NCI-H1105 treated with DMSO at 0.1 percent for 48 hours (cell line): ENCODE data around the gene SWSAP1.

Experiments used
- DNase-seq: peaks from one replicate; lab custom pipeline; 2025; lab: John Stamatoyannopoulos, UW

Gene SWSAP1

DNA sequence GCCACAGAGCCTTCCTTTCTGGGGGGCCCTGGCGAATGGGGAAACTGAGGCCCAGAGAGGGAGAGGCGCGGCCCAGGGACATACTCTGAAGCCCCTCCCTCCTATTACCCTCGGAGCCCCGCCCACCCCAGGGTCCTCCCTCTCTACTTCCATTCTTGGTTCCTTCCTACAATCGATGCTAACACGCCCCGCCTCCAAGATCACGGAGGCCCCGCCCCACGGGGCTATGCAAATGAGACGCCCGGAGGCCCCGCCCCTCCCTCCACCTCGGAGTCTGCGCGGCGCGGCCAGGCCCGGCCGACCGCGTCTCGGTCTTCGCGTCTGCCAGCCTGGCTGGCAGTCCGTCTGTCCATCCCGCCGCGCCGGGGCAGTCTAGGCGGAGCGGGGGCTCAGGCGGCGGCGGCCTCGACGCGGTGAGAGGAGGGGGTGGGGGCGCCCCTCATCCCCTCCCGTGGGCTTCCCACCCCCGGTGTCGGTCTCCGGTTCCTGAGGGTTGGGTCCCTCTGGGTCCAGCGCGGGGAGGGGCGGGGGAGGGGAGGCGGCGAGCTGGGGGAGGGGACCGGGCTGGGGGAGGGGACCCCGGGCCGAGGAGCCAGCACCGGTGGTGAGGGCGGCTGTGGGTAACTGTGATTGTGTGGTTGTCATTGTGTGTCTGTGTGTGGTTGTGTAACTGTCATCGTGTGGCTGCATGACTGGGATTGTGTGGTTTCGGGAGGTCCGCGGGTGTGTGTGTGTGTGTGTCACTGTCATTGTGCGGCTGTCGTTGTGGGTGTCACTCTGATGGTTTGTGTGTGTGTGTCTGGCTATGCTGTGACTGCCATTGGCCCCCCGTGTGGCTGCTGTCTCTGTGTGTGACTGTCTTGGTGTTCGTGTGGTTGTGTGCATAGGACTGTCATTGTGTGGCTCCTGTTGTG lies 19.0 kb upstream of the SWSAP1 start, which contains the start of gene PLPPR2:
Gene PLPPR2 (plus strand): TSS at position 273 of the 914 bp plus-strand sequence. CDS start 2,242 bp downstream, outside the sequence.
- peak; percentile 55 for DNase-seq

DNA sequence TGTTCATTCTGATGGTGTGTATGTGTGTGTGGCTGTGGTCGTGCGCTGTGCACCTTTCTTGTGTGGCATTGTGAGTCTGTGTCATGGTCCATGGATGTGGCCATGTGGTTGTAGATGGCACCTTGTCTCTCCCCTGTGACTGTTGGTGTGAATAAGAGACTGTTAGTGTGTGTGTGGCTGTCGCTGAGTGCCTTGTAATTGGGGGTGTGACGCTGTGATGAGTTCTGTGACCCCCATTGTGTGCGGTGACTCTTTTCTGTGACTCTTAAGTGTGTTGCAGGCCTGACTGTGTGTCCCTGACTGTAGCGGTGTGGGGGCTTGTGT lies 18.4 kb upstream of the SWSAP1 start:
- no peak for DNase-seq

DNA sequence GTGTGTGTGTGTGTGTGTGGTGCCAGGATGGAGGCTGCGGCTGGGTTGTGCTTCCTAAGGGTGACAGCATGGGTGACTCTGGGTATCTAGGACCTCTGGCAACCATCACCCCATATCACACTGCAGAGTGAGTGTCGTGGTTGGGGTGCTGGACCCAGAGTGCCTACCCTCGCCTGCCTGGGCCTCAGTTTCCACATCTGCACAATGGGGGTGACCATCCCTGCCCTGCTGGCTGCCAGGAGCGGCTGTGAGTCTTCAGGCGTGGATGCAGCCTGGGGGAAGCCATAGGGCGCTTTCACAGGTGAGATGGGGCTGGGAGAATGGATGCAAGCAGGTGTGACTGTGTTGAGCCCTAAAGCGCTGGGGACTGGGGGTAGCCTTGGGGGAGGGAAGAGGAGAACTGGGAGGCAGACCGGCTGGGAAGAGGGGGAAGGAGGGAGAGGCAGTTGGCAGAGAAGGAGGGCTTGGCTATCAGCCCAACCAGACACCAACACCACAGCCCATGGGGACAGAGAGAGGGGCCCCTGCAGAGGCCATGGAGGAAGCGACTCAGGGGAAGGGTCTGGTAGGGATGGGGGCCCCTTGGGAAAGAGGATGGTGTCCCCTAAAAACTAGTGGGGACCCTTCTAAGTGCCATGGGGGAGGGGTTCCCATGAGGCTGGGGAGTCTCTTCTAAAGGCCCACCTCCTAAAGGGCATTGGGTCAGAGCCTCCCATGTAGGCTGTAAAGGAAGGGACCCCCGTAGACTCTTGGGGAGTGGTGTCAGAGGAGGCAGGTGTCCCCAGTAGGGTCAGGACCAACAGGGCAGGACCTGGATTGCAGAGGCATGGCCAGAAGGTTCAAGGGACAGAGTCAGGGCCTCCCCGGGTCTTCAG lies 17.6 kb upstream of the SWSAP1 start:
- peak; percentile 21 for DNase-seq

DNA sequence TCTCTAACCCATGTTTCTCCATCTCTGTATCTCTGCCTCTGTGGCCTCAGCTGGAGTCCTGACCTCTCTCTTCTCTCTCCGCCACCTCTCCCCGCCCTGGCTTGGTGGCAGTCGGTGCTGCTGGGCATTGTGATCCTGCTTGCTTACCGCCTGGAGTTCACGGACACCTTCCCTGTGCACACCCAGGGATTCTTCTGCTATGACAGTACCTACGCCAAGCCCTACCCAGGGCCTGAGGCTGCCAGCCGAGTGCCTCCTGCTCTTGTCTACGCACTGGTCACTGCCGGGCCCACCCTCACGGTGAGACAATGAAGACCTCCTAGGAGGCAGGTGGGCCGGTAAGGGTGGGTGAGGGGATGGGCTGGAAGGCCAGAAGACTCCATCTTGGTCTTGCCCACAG lies 15.0 kb upstream of the SWSAP1 start:
- DNase-seq = no peak

DNA sequence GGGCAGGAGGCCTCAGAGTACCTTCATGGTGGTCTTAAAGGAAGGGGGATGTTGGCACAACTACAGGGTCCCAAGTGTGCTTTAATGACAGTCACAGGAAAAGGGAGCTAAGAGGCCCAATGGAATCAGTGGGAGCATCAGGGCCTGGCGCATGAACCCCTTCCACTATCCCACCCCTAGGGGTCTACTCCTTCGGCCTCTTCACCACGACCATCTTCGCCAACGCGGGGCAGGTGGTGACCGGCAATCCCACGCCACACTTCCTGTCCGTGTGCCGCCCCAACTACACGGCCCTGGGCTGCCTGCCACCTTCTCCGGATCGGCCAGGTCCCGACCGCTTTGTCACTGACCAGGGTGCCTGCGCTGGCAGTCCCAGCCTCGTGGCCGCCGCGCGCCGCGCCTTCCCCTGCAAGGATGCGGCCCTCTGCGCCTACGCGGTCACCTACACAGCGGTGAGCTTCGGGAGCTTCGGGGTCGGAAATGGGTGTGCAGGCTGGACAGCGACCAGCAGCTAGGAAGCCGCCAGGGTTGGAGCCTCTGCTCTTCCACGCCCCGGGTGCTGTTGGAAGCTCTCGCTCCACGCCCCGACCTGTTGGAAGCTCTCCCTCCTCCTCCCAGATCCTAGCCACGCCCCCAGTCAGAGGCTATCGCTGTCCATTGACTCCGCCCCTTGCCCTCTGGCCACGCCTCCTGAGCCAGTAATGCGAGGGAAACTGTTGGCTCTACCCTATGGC lies 13.3 kb upstream of the SWSAP1 start:
- no peak for DNase-seq

DNA sequence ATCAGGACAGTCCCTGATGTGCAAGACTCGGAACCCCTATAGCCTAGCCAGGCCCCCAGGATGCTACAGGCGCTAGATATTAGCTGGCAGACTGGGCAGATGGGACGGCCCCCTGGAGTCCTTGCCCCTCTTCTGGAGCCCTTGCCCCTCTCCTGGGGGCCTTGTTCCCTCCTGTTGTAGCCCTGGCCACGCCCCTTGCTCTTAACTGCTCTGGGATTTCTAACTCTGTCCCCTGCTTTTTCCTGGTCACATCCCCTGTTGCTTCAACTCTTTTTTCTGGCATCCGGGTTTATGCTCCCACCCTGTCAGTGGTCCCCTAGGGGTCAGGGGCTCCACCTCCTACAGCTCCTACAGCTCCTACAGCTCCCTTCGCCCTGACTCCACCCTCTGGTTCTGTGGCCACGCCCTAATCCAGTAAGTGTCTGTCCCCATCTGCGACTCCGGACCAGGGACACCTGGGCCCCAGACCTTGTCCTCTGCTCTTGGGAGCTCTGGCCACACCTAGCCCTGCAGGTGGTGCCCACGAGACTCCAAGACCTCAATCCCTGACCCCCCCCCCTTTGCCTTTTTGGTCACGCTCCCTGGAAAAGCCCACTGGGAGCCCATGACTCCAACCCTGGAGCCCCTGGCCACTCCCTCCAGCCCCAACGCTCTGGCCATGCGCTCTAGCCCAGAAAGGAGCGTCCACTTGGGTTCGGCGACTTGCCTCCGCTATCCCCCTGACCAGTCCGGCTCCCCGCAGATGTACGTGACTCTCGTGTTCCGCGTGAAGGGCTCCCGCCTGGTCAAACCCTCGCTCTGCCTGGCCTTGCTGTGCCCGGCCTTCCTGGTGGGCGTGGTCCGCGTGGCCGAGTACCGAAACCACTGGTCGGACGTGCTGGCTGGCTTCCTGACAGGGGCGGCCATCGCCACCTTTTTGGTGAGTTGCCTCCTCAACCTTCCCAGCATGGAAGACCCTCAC lies 12.4 kb upstream of the SWSAP1 start:
- DNase-seq = no peak

DNA sequence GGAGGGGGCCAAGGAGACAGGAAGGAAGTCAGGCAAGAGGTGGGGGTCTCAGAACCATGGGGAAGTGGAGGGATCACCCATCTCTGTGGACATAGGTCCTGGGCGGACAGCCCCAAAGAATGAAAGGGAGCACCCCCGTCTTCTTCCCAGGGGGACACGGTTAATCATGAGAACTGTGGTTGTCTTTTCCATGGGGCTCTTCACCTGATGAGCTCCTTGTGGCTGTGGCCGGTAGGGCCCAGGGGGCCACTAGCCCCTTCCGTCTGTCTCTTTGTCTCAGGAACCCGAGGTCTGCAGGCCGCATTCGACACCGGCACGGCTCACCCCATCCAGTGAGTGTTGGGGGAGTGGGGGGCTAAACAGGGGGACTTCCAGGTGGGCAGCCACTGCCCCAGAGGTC lies 10.6 kb upstream of the SWSAP1 start:
- DNase-seq = no peak

DNA sequence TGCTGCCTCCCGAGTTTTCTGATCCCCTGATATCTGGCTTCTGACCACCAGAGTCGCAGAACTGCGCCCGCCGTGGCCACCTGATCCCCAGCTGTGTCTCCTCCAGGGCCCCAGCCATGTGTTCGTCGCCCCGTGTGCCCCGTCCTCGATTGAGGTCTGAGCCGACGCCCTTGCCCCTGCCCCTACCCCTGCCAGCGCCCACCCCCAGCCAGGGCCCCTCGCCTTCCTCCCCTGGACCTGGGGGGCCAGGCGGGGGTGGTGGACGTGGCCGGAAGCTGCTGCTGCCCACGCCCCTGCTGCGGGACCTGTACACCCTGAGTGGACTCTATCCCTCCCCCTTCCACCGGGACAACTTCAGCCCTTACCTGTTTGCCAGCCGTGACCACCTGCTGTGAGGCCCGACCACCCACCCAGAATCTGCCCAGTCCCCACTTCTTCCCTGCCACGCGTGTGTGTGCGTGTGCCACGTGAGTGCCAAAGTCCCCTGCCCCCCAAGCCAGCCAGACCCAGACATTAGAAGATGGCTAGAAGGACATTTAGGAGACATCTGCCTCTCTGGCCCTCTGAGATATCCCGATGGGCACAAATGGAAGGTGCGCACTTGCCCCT lies 10.1 kb upstream of the SWSAP1 start:
- DNase-seq = no peak

DNA sequence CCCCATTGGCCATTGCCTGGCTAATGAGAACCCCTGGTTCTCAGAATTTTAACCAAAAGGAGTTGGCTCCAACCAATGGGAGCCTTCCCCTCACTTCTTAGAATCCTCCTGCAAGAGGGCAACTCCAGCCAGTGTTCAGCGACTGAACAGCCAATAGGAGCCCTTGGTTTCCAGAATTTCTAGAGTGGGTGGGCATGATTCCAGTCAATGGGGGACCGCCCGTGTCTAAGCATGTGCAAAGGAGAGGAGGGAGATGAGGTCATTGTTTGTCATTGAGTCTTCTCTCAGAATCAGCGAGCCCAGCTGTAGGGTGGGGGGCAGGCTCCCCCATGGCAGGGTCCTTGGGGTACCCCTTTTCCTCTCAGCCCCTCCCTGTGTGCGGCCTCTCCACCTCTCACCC lies 9.5 kb upstream of the SWSAP1 start:
- no peak for DNase-seq

DNA sequence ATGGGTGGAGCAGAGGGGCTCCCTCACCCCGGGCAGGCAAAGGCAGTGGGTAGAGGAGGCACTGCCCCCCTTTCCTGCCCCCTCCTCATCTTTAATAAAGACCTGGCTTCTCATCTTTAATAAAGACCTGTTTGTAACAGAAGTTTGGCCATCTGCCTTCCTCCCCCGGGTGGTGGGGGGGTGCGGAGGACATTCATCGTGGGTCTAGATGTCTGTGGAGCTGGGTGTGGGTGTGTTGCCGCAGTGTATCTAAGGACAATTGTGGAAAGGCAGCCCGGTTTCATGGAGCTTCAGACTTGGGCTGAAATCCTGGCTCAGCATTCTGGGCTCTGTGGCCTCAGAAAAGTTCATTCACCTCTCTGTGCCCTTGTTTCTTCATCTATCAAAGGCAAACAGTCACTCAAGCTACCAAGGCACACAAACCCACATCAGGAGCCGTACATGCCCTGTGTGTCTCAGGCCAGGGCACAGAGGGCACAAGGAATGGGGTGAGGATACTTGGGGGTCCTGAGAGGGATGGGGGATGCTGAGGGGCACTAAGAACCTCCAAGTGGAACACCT lies 8.8 kb upstream of the SWSAP1 start:
- DNase-seq = no peak

DNA sequence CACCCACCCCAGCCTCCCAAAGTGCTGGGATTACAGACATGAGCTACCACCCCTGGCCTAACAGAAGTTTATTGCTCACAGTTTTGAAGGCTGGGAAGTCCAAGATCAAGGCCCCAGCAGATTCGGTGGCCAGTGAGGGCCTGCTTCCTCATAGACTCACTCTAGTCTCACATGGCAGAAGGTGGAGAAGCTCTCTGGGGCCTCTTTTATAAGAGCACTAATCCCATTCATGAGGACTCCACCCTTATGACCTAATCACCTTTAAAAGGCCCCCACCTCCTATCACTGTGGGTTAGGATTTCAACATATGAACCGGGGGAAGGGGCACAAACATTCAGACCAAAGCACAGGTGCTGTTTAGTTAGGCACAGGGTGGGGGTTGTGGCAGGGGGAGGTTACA lies 6.9 kb upstream of the SWSAP1 start:
- DNase-seq = no peak

DNA sequence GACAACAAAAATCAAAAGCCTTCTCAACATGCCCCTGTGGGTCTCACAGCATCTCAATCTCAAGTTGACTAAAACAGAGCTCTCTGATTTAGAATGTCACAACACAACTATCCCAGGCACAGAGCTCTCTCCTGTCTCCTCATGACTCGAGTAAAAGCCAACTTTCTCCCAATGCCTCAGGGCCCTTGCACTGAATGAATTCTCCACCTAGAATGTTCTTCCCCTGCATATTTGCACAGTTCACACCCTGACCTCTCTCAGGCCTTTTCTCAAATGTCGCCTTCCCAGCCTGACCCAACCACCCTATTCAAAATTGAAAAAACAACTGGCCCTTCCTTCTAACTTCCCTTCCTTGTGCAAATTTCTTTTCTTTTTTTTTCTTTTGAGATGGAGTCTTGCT lies 3.7 kb upstream of the SWSAP1 start:
- DNase-seq = no peak

DNA sequence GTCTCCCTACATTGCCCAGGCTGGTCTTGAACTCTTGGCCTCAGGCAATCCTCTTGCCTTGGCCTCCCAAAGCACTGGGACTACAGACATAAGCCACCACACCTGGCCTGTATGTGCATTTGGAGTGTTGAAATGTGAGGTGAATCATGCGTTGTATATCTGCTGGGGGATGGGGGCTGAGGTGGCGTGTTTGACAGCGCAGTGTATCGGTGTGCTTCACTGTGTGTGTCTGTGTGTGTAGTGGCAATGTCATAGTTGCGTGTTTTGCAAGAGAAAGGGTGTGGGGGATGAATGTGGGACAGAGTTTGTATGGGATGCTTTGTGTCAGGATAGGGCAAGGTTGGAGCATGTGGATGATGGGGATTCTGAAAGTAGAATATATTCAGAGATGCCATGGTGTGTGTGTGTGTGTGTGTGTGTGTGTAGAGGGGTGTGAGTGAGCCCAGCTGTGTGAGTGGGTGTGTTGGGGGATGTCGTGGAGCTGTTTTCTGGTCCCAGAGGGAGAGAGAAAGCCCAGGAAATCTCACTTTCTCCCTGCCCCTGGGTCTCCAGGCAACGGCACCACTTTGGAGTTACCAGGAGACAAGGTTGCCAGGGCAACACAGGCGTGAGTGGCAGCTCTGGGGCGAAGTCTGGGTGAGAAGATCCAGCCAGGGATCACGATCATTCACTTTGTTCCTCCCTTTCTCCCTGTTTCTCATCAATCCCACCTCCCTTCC lies 1.1 kb upstream of the SWSAP1 start:
- peak; percentile 95 for DNase-seq

DNA sequence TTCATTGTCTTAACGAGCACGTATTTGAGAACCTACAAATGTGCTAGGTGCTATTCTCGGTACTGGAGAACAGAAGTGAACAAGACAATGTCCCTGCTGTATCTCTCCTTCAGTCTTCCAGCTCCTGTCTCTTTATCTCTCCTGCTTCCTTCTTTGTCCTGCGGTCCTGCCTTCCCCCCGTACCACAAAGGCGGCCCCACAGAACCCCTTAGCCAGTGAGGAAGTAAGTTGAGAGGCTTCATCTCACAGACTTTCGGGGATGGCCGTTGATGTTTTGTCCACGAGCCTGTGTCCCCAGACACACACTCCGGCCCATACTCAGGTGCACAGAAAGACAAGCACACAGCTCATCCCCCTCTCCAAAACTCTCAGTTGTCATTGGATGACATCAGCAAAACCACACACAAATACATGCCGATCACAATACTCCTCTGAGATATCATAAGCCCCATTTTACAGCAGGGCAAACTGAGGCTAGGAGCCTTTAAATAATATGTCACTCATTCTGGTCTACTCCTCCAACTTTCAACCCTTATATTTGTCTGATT lies 507 bp upstream of the SWSAP1 start:
- no peak for DNase-seq

DNA sequence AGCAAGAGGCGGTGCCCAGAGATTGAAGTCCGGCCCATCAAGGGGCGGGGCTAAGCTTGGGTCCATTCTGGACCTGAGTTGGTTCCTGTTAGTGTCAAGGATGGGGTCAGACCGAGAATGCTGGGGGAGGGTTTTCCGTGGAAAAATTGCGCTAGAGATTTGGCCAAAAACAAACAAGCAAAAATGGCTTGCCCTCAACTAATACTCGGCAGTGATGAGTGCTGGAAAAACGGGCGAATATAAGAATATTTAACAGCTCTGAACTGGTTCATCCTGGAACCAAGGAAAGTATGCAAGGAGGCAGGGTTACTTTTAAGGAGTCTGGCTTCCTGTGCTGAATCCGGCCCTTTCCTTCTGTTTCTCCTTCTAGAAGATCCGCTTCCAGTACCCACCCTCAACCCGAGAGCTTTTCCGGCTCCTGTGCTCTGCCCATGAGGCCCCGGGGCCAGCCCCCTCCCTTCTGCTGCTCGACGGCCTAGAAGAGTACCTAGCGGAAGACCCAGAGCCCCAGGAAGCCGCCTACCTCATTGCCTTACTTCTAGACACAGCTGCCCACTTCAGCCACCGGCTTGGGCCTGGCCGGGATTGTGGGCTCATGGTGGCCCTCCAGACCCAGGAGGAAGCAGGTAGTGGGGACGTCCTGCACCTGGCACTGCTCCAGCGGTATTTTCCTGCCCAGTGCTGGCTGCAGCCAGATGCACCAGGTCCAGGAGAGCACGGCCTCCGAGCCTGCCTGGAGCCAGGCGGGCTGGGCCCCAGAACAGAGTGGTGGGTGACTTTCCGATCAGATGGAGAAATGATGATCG lies 880 bp downstream of the SWSAP1 start:
- peak; percentile 45 for DNase-seq

DNA sequence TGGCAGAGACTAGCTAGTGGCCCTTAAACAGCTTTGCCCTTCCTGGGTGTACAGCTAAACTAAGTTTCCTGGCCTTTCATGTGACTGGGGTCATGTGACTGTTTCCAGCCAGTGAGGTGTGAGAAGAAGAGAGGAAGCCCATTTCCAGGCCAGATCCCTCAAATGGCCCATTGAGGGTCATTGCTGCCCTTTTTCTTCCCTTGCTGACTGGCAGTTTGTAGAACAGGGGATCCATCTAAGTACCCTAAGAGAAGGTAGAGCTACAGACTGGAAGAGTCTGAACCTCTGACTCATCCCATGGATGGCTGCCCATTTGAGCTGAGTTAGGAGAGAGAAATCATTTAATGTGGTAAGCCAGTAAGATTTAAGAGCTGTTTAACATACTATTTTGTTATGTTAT lies 2.8 kb downstream of the SWSAP1 start:
- peak; percentile 1 for DNase-seq

DNA sequence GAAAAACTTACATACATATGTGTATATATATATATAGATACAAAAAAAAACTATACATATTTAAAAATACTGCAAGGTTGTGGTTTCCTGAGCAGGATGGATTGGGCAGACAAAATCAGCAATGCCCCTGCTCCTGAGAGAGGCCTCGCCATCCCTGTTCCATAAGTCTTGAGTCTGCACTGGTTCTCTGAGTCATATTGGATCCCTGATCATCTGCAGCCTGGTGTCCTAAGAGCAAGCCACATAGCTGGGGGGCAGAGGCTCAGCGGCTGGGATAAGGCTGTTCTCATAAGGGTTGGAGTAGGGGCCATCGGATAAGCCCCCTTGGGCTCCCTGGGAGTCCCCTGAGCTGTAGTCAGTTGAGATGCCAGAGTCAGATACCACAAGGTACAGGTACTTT lies 3.3 kb downstream of the SWSAP1 start:
- no peak for DNase-seq

DNA sequence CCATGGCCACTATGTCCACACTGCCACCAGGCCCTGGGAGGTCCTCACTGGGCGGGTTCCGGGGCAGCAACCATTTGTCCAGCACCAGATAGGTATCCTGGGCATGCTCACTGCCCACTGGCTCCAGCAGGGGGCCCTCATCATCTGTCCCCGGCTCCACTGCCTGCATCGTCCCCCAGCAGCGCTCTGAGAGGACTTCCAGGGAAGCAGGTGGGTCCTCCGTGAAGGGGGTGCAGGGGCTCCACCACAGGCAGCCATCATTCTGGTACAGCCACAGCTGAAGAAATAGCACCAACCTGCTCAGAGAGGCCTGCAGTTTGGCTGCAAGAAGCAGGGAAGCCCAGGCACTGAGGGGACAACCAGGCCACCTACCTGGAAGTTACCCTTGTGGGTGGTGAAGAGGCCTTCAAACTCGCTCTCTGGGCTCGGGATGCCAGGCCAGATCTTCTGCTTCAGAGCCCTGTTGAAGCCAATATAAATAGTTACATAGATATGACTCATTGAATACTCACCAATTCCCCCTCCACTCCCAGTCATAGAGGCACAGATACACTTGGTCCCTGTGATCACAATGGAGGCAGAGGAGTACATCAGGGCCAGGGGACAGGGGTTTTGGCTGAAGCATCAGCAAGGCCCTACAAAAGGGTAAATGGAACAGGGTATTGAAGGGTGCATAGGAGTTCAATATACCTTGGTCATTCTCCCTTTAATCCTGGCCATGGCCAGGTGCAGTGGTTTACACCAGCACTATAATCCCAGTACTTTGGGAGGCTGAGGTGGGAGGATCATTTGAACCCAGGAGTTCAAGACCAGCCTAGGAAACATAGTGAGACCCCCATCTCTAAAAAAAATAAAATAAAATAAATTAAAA lies 4.1 kb downstream of the SWSAP1 start:
- DNase-seq = peak; percentile 18
